Activated CD8-positive, alpha-beta memory T cell treated with anti-CD3 and anti-CD28 coated beads for 4 hours (primary cell): ENCODE measurements around the gene TRIM77.
"Not testable (repeated sequence)": the region's sequence is repeated elsewhere in the genome, so short reads cannot be mapped to it uniquely, and the experiment has no call there.

Experiments used
- DNase-seq, 2 donors: peaks; one replicate each; pipeline ENCODE4 v3.0.0-alpha.2; 2020; ENCODE audit warnings: low read depth in 2 of 2

The TRIM77 gene, protein sequence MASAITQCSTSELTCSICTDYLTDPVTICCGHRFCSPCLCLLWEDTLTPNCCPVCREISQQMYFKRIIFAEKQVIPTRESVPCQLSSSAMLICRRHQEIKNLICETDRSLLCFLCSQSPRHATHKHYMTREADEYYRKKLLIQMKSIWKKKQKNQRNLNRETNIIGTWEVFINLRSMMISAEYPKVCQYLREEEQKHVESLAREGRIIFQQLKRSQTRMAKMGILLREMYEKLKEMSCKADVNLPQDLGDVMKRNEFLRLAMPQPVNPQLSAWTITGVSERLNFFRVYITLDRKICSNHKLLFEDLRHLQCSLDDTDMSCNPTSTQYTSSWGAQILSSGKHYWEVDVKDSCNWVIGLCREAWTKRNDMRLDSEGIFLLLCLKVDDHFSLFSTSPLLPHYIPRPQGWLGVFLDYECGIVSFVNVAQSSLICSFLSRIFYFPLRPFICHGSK

DNA sequence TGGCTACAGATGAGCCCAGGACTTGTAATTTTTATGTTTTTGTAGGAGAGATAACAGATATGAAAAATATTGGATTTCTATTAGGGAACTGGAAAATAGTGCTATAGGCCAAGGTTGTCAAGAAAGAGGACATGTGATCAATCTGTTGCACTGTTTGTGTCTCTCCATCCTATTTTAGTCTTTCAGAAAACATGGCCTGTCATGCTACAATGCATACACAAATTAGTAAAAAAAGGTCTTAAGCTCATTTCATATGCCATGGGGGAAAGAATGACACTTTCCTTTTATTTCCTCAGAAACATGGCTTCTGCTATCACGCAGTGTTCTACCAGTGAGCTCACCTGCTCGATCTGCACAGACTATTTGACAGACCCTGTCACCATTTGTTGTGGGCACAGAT is at the start of gene TRIM77:
TSS of gene TRIM77 (plus strand) at position 301 of the 400 bp plus-strand sequence. CDS start at position 301, 0 bp downstream.
- not testable (repeated sequence) for DNase-seq

DNA sequence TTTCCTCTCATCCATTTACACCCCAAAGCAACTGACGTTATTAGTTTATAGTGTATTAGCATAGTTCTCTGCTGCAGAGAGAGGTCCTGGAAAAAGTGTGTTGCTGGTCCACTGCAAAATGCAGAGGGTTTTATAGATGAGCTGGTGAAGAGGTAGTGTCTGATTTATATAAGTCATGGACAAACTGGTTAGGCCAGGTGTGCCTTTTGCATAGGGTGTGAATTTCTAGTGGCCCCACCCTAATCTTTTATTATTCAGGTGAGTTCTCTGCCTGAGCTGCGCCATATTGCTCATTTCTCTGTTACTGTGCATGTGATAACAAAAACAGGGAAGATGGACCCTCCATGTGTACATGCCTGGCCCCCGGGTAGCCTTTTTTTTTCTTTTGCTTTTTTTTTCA is 43.1 kb upstream of the TRIM77 start:
- no peak for DNase-seq

DNA sequence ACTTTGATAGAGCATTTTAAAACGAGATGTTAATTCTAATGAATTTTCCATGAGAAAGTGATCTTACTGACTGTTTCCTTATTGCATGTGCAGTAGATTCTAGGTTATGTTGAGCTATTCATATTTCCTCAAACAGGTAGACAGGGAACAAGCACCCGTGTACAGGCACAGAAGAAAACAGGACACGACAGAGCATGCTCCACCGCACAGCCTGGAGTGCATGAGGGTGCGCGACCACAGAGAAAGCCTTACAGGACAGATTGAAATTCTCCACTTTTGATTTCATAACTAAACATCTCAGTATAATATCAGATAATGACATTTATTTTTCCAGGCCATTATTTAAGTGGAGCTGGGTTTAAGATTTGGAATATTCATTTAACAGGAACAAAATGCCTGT is 41.9 kb upstream of the TRIM77 start:
- not testable (repeated sequence) for DNase-seq

DNA sequence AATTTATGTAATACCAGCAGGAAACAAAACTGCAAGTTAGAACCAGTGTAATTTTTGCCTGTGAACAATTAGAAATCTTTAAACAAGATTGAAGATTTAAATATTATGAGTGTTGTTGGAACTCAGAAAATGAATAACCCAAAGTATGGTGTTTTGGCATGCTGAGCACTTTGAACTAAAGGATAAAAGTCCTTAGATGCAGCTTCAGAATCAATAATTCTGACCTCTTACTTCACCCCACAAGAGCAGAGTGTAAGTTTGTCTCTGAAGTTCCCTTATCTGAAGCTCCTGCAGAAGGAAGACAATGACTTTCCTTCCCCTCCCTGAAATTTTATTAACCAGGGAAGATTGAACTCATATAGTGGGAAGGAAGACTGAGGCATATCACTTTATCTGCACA is 40.5 kb upstream of the TRIM77 start:
- not testable (repeated sequence) for DNase-seq

DNA sequence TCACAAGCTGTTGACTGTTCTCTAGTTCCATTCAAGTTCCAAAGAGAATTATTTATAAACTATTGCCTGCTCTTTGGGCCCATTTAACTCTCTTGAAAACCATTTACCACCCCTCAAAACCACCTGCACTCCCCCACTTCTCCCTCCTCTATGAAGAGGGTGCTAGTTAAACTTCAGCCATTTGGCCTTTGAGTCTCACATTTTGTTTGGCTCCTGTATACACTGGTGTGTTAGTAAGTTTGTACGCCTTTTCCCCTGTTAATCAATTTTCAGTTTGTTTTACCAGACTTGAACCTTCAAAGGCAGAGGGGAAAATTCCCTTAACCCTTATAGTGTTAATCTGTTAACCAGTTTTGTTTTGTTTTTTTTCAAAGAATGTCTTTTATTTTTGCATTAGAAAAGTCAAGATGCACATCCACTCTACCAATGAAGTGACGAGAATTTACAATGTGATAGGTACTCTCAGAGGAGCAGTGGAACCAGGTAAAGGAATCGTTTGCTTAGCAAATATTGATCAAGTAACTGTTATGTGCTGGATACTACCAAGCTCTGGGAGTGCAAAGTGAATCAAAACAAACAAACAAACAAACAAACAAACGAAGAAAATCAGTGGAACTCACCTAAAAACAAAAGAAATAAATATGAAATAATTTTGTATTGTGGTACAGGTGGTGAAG is 40.0 kb upstream of the TRIM77 start:
- not testable (repeated sequence) for DNase-seq

DNA sequence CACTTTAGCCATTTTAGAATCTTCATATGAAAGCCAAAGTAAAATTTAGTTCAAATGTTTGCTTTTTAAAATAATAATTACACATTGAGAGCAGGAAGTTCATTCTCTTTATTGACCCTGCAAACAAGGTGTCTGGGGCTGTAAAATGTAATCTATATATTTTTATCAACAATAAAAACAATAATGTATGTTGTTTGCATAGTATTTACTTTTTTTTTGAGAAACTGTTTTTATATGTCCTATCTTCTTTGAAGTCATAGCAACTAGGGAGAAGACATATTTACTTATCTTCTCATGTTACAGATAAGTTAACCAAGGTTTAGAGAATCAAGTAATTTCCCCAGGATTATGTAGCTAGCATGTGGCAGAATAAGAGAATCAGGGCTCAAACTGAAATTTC is 37.6 kb upstream of the TRIM77 start:
- not testable (repeated sequence) for DNase-seq

DNA sequence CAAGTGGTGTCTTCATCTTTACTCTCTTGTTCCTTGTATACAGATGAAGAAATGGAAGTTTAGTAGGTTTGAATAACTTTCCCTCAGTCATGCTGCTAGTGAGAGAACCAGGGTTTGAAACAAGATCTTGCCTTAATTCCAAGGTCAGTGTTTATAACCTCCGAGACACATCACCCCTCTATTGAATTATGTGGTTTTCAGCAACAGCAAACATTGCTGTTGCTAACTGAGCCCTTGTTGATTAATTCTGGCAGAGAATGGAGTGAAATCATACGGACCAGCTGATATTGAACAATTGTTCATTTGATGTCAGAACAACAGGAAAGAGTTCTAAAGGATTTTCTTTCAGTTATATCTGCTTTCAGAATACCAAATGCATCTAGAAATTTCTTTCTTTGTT is 36.7 kb upstream of the TRIM77 start:
- DNase-seq, result not testable (repeated sequence)

DNA sequence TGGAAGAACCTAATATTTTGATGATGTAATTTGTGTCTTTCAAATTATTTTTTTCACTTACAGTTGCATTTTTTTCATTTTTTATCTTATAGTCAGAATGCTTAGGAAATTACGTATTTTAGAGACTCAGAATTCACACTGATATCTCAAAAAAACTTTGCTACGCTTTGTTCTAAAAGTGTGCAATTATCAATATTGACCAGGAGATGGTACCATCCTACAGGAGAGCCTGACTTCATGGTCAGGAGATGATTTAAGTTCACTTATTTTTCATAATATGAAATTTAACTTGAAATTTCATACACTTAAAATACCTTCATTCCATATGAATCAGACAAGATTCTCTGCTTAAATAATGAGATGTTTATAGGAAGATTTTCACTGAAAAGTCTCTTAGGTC is 34.7 kb upstream of the TRIM77 start:
- not testable (repeated sequence) for DNase-seq

DNA sequence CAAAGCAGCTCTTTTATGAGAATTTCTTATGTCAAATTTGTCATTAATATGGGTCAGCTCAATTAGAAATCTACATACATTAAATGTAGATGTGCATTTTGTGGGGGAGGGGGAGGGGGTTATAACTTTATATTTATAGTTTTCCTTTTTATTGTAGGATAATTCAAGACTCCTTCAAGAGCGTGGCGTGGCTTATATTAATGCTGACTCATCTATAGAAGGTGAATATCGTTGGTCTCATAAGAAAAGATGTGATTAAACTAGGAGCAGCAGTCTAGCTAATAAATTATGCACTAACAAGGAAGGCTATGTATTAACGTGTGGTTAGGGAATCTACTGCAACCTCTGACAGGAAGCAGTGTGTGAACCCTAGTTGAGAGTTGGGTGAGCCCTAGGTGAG is 34.2 kb upstream of the TRIM77 start:
- DNase-seq, result not testable (repeated sequence)

DNA sequence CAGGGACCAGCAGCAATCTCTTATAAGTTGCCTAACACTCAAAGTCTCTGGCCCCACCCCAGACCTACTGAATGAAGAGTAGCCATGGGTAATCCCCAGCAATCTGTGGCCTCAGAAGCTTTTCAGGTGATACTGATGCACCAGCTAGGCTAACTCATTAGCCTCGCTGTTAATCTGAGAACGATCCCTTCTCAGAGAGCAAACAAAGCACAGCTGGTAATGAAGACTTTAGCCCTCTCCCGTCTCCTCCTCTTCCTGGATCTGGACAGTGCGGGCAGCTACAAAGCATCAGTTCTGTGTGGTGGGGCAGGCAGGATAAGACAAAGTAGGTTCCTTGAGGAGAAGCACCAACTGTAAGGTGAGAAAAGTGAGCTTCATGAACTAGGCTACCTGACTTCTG is 3.0 kb upstream of the TRIM77 start:
- DNase-seq, result not testable (repeated sequence)

DNA sequence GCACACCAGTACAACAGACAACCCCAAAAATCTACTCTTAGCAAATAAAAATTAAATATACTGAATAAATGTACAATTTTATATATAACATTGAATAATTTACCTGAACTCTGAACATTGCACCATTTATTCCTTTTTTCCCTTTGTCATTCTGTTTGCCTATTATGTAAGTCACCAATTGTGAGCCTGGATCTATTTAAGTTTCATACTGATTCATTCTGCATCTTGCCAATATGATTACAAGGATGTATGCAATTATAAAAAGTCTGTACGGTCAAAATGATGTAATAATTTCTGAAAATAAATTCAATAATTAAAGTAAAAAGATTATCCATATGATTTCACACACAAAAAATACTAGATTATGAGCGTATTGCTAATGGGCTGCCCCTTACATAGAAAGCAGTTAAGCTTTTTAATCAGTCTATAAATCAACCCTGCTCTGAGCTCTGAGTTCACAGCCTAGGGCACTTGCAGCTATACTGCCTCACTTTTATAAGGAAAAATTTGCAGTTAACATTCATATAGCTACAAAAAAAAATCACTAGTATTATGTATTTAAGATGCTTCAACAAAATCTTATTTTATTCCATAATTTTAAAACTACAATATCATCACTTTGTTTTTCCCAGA is 14.9 kb downstream of the TRIM77 start:
- not testable (repeated sequence) for DNase-seq

DNA sequence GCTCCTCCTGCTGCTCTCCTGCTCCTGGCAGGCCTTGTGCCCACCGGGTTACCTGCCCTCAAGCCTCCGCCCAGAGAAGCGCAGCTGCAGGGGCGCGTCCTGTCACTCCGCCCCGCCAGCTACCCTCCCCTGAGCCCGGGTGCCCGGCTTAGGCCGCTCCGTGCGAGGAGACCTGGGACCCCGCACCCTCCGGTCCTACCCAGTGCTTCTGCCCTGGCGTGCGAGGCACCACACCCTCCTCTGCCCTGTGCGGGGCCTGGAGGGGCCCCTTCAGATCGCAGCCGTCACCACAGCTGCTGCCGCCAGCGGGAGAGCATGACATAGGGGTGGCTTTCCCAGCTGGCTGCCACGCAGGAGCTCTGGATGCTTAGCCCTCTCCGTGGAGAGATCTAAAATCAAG is 20.1 kb downstream of the TRIM77 start:
- DNase-seq, result not testable (repeated sequence)

DNA sequence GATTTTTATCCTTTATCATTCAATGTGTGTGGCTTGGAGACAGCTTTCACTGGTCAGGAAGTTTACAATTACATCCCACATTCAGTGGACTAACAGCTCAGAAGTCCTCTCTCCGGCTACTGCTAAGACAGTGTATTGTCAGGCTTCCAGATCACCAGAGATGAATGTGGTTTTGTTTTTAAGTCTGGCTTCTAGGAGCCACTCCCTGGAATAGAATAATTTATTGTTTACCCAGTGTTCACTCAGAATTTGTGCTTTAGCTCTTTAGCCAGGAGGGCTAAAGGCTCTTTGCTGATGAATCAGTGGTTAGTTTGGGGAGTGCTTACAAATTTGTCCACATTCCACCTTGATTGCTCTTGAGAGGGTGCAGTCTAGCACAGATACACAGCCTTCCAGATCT is 26.5 kb downstream of the TRIM77 start:
- DNase-seq, result no peak

DNA sequence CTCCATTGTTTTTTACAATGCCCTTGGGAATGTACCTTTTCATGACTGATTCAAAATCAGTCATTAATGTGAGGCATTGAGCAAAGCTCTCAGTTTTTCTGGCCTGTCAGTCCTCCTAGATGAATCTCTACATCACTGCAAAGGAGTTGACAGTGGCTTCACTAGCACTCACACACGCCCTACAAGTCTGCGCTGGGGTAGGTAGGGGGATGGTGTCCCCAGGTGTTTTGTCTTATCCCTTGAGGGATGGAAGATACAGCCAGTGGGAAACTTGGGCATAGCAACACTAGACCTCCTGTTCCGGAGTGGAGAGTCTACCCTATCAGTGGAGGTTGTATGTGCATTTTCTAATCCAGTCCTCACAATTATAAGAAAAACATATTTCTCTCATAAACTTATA is 27.0 kb downstream of the TRIM77 start:
- no peak for DNase-seq

DNA sequence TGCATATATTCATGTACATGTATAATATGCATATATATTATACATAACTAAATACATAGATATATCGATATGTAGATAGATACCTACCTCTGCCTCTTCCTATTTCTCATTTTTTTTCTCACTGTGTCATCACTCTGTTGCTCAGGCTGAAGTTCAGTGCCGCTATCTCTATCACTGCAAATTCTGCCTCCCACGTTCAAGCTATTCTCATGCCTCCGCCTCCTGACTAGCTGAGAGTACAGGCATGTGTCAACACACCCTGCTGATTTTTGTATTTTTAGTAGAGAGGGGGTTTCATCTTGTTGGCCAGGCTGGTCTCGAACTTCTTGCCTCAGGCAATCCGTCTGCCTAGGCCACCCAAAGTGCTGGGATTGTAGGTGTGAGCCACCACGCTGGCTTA is 31.3 kb downstream of the TRIM77 start:
- not testable (repeated sequence) for DNase-seq

DNA sequence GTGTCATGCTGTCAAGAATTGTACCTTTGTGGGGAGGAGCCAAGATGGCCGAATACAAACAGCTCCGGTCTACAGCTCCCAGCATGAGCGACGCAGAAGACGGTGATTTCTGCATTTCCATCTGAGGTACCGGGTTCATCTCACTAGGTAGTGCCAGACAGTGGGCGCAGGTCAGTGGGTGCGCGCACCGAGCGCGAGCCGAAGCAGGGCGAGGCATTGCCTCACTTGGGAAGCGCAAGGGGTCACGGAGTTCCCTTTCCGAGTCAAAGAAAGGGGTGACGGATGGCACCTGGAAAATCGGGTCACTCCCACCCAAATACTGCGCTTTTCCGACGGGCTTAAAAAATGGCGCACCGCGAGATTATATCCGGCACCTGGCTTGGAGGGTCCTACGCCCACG is 34.1 kb downstream of the TRIM77 start:
- DNase-seq, result not testable (repeated sequence)

DNA sequence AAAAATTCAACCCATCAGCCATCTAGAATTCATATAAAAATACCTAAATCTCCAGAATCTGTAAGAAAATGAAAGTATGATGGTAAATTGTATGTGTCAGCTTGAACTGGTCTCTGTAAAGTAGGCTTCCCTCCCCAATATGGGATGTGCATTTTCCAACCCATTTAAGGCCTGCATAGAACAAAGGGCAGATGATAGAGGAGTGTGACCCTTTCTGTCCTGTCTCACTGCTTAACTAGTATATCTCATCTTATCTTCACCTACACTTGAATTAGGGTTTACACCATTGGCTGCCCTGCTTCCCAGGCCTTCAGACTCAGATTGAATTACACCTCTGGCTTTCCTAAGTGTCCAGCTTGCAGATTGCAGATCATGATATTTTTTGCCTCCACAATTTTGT is 40.7 kb downstream of the TRIM77 start:
- DNase-seq, result not testable (repeated sequence)
